WTC11 (cell line): ENCODE data around the gene ASCC3. TPM values are rescaled to one million over a fixed set of nuclear protein-coding genes. Genes with fewer than 3 reads are reported as not detected.
A peak's percentile ranks its signal among the peaks of the same experiment; 100 is the strongest.

Experiments used
- ATAC-seq: fragments of 200-7000 bp; cut with Tn5 transposase; 2 replicates; pipeline ENCODE4 v1.10.0; 2021; ENCODE audit warnings: mild to moderate bottlenecking, moderate library complexity
- CTCF ChIA-PET: fragments of 300-600 bp; sonication (Branson Sonifier 250); formaldehyde crosslinking; loops from one replicate; lab custom pipeline; 2021; ENCODE audit warnings: antibody characterized with exemption; lab: Charles Lee
- POLR2A ChIA-PET: fragments of 350-600 bp; sonication (Branson Sonifier 250); formaldehyde crosslinking; loops from one replicate; lab custom pipeline; 2021; ENCODE audit warnings: antibody characterized with exemption; lab: Charles Lee
- DNase-seq: peaks from one replicate; pipeline ENCODE4 v3.0.0; 2021; ENCODE audit warnings: low spot score
- H3K27ac Mint-ChIP-seq: 2 replicates; pipeline ENCODE4 v1.8.0; 2021; ENCODE audit warnings: mixed read lengths
- H3K27me3 Mint-ChIP-seq: 2 replicates; pipeline ENCODE4 v1.8.0; 2021; ENCODE audit warnings: low read depth, mild to moderate bottlenecking, moderate library complexity, mixed read lengths
- H3K36me3 Mint-ChIP-seq: 2 replicates; pipeline ENCODE4 v1.8.0; 2021; ENCODE audit warnings: mixed read lengths
- H3K4me1 Mint-ChIP-seq: 2 replicates; pipeline ENCODE4 v1.8.0; 2022; ENCODE audit warnings: mixed read lengths
- H3K4me3 Mint-ChIP-seq: 2 replicates; pipeline ENCODE4 v1.8.0; 2021; ENCODE audit warnings: mild to moderate bottlenecking, moderate library complexity, mixed read lengths
- H3K9me3 Mint-ChIP-seq: 2 replicates; pipeline ENCODE4 v1.8.0; 2021; ENCODE audit warnings: mixed read lengths
- CREM ChIP-seq: sonication (generic); formaldehyde crosslinking; IDR thresholded peaks from 2 replicates; pipeline ENCODE4 v1.8.1; 2022; ENCODE audit warnings: mild to moderate bottlenecking, missing genetic modification reagents, moderate library complexity
- E2F4 ChIP-seq: sonication (generic); formaldehyde crosslinking; IDR thresholded peaks from 2 replicates; pipeline ENCODE4 v1.8.1; 2022; ENCODE audit warnings: low read depth, mild to moderate bottlenecking, moderate library complexity, missing genetic modification reagents, borderline replicate concordance
- GTF2I ChIP-seq: fragments of 250-450 bp; sonication (Bioruptor Pico); conservative IDR thresholded peaks from 2 replicates; pipeline ENCODE4 v1.4.0; 2021; ENCODE audit warnings: mild to moderate bottlenecking
- NR2C2 ChIP-seq: sonication (generic); formaldehyde crosslinking; IDR thresholded peaks from 2 replicates; pipeline ENCODE4 v1.8.0; 2022; ENCODE audit warnings: mild to moderate bottlenecking, missing genetic modification reagents
- PRDM15 ChIP-seq: sonication (generic); formaldehyde crosslinking; IDR thresholded peaks from 2 replicates; pipeline ENCODE4 v1.8.0; 2022; ENCODE audit warnings: missing genetic modification reagents
- ZNF416 ChIP-seq: fragments of 250-450 bp; sonication (Bioruptor Pico); IDR thresholded peaks from 2 replicates; pipeline ENCODE4 v1.9.0; 2021; ENCODE audit warnings: mild to moderate bottlenecking, inconsistent platforms
- ZNF425 ChIP-seq: fragments of 250-450 bp; sonication (Bioruptor Pico); conservative IDR thresholded peaks from 2 replicates; pipeline ENCODE4 v1.9.0; 2021; ENCODE audit warnings: mild to moderate bottlenecking
- total RNA-seq: library from RNA; stranded (reverse); gene quantifications from 3 replicates; pipeline ENCODE4 v1.2.3, GENCODE V29; 2021
- TF ChIP-seq, protein P1 (sequence below): fragments of 250-450 bp; sonication (Bioruptor Pico); IDR thresholded peaks from 2 replicates; pipeline ENCODE4 v1.8.0; 2021; ENCODE audit warnings: mild to moderate bottlenecking
- TF ChIP-seq, protein P2 (sequence below): sonication (generic); formaldehyde crosslinking; IDR thresholded peaks from 2 replicates; pipeline ENCODE4 v1.8.0; 2023; ENCODE audit warnings: missing genetic modification reagents
- TF ChIP-seq, protein P3 (sequence below): sonication (generic); formaldehyde crosslinking; IDR thresholded peaks from 2 replicates; pipeline ENCODE4 v1.8.1; 2023; ENCODE audit warnings: mild to moderate bottlenecking, missing genetic modification reagents, moderate library complexity

ASCC3 gene
- total RNA-seq, 1 experiment from 2014 or later: 80.7 TPM

DNA sequence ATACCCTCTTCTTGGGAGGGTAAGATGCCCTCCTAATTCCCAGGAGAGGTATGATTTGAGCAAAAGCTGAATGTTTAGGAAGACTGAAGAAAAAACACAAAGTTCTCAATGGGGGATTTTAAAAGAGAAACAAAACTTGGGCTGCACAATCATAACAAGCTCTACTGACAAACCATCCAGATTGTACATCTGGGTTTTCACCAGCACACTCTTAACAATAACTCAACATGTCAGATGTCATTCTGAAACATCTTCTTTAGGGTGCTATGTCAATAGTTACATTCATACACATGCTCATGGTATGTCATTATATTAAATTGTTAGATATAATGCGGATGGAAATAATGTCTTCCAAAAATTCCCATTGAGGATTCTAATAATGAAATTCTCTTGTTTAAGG is 95.1 kb downstream of the ASCC3 start:
- ATAC-seq: no peak
- POLR2A ChIA-PET: no interaction called here

More for the DNA sequence above, 95.1 kb downstream of the ASCC3 start:
- Mint-ChIP-seq H3K4me1 (no peaks in the 10 kb centered on the region), H3K4me3 (no peak overlapping the region), H3K27me3 (no peaks in the 10 kb centered on the region), H3K27ac (0 out of 2 replicates have a peak overlapping the region, but pooled peaks have one; percentile 13), H3K36me3 (no peaks in the 10 kb centered on the region), H3K9me3 (no peaks in the 10 kb centered on the region)
- CTCF ChIA-PET: no interaction called here
- no peak for DNase-seq
- TF ChIP-seq E2F4 (no peak), GTF2I (CRISPR knock-in tag) (no peak), ZNF416 (no peak), PRDM15 (CRISPR knock-in tag) (no peak), NR2C2 (CRISPR knock-in tag) (no peak), ZNF425 (CRISPR knock-in tag) (no peak), CREM (CRISPR knock-in tag) (no peak)
- TF ChIP-seq, protein P1, sequence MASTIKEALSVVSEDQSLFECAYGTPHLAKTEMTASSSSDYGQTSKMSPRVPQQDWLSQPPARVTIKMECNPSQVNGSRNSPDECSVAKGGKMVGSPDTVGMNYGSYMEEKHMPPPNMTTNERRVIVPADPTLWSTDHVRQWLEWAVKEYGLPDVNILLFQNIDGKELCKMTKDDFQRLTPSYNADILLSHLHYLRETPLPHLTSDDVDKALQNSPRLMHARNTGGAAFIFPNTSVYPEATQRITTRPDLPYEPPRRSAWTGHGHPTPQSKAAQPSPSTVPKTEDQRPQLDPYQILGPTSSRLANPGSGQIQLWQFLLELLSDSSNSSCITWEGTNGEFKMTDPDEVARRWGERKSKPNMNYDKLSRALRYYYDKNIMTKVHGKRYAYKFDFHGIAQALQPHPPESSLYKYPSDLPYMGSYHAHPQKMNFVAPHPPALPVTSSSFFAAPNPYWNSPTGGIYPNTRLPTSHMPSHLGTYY (CRISPR knock-in tag): no peak
- TF ChIP-seq, protein P2, sequence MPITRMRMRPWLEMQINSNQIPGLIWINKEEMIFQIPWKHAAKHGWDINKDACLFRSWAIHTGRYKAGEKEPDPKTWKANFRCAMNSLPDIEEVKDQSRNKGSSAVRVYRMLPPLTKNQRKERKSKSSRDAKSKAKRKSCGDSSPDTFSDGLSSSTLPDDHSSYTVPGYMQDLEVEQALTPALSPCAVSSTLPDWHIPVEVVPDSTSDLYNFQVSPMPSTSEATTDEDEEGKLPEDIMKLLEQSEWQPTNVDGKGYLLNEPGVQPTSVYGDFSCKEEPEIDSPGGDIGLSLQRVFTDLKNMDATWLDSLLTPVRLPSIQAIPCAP (CRISPR knock-in tag): no peak
- TF ChIP-seq, protein P3, sequence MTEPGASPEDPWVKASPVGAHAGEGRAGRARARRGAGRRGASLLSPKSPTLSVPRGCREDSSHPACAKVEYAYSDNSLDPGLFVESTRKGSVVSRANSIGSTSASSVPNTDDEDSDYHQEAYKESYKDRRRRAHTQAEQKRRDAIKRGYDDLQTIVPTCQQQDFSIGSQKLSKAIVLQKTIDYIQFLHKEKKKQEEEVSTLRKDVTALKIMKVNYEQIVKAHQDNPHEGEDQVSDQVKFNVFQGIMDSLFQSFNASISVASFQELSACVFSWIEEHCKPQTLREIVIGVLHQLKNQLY (CRISPR knock-in tag): no peak
